Measurements from ENCODE around the gene CDH1.
A peak's percentile ranks its signal among the peaks of the same experiment; 100 is the strongest.

CDH1 gene

GRCh38 chr16:68732042-68732680 is 4.9 kb upstream of the CDH1 start:
- FAIRE-seq, result no peak

- no peak for FAIRE-seq
Observed at GRCh38 chr16:68732741-68733399, 4.2 kb upstream of the CDH1 start.

DNA sequence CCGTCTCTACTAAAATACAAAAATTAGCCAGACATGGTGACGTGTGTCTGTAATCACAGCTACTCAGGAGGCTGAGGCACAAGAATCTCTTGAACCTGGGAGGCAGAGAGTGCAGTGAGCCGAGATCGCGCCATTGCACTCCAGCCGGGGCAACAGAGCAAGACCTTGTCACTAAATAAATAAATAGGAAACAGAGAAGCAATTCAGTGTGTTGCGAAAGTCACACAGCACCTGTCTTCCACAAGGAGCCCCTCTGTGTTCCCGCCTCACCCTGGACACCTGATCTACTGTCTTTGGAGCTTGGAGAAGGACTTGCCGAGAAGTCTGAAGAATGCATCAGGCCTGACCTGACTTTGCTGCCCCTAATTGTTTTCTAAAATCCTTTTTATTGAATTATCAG is 3.5 kb upstream of the CDH1 start:
- FAIRE-seq, result no peak

- no peak for FAIRE-seq
Observed at GRCh38 chr16:68734782-68735181, 2.3 kb upstream of the CDH1 start.

GRCh38 chr16:68736561-68736960 is 531 bp upstream of the CDH1 start:
- FAIRE-seq, result no peak

DNA sequence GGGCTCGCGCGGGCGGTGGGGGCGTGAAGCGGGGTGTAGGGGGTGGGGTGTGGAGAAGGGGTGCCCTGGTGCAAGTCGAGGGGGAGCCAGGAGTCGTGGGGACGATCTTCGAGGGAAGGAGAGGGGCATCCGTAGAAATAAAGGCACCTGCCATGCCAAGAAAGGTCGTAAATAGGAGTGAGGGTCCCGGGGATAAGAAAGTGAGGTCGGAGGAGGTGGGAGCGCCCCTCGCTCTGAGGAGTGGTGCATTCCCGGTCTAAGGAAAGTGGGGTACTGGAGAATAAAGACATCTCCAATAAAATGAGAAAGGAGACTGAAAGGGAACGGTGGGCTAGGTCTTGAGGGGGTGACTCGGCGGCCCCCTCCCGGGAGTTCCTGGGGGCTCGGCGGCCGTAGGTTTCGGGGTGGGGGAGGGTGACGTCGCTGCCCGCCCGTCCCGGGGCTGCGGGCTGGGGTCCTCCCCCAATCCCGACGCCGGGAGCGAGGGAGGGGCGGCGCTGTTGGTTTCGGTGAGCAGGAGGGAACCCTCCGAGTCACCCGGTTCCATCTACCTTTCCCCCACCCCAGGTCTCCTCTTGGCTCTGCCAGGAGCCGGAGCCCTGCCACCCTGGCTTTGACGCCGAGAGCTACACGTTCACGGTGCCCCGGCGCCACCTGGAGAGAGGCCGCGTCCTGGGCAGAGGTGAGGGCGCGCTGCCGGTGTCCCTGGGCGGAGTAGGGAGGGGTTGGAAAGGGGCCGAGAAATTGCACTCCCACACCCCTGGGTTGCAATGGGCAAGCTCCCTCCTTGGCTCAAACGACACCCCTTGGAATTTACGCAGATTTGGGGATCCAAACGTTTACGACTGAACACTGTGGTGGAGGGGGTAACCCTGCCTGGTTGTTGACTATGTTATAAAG is 888 bp downstream of the CDH1 start:
- no peak for FAIRE-seq

GRCh38 chr16:68739964-68740627 is 3.0 kb downstream of the CDH1 start:
- FAIRE-seq, result no peak

DNA sequence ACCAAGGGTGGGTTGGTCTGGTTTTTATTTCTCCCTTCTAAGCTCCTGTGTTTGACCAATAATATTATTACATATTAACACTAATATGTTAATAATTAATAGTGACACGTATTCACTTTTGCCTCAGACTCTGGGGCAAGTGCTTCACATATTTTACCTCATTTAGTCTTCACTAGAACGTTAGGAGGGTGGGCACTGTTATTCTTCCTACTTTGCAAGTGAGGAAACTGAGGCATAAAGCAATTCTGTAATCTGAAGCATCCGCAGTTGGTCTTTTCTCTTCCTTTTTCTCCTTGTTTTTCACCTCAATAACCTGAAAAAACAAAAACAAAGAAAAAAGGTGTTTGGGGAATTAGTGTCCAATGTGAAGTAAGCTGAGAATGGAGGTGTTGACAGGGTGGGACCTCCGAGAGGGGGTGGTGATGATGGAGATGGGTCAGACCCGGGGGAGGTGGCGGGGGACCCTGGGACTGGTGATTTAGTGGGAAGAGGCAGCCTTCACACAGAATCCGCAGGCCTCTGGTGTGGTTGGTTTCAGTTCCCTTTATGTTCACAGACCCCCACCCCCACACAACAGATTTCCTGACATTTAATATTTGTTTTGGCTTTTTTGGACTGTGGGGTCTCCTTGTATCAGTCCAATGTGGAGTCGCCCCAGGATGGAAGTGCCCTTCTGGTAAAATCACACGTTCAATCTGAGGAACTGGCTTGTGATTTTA is 3.7 kb downstream of the CDH1 start:
- no peak for FAIRE-seq

GRCh38 chr16:68743664-68744063 is 6.6 kb downstream of the CDH1 start:
- FAIRE-seq, result no peak

DNA sequence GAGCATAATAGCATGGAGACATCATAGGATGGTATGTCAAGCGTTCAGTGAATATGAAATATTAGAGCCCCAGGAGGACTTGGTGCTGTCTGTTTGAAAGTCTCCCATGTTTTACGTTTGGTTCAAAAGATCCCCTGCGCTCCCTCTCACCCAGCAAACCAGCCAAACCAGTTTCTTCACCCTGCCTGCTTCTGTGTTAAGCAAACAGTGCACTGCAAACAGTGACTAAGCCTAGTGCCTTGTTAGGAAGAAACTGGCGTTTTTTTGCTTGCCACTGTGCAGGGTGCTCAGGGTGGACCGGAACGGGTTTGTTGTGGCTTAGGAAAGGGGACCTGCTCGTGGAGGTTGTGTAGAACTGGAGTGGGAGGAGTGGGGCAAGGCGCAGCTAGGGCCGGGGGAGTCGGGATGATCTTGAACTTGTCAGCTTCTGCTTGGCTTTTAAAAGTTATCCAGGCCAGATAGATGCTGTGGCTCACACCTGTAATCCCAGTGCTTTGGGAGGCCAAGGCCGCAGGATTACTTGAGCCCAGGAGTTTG is 7.7 kb downstream of the CDH1 start:
- peak; percentile 68 for FAIRE-seq

- FAIRE-seq, result no peak
Observed at GRCh38 chr16:68746951-68747350, 9.9 kb downstream of the CDH1 start.

DNA sequence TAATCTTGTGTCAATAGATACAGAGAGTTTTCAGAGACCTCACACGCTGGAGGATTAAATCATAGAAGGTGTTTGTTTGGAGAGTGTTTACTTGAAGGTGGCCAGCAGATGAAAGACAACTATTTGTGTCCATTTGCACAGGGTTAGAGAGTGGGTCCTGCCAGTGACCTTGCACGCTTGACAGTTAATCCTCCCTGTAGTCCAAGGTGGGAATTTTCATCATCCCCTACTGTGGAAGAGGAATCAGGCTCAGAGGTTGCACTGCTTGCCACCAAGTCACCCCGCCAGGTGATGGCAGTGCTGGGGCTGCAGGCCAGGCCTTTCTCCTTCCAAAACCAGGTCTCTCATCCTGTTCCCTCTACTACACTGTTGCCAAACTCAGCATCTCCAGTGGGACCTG is 12.3 kb downstream of the CDH1 start:
- no peak for FAIRE-seq

DNA sequence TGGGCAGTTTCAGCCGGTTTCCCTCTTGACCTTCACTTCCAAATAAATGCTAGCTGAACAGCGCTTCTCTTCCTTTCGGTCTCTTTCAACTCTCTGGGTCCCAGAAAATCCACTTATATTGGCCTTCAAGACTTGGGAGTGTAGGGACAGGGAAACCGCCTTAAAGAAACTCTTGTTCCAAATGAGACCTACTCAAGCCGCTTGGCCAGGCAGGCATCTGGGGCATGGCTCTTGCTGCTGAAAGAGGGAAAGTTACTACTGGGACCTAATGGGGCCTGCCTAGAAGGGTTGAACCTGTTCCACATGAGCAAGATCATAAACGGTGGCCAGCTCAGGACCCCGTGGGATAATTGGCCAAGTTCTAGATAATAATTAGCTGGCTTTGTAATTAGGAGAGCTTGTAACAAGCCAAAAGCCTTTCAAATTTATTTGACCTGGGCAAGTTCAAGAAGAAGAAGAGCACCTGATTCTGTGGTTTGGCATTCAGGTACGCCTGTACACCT is 13.2 kb downstream of the CDH1 start:
- no peak for FAIRE-seq

- FAIRE-seq, result no peak
Observed at GRCh38 chr16:68751160-68751559, 14.1 kb downstream of the CDH1 start.

DNA sequence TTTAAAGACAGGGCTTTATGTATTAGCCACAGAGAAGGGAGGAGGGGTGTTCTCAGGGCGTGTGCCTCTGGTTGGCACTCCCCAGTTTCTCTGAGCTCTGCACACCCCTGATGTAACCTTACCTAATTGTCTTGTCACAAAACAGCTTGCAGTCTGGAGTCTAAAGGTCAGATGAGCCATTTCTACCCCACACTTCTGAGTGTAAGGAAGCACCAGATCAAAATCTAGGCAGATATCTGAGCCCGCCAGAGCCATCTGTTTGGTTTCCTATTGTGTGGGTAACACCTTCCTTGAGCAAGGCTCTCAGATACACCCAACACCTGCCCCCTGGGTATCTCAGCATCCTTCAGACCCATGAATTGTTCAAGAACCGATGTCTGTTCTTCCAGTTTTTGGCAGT is 15.5 kb downstream of the CDH1 start:
- no peak for FAIRE-seq

- FAIRE-seq, result no peak
Observed at GRCh38 chr16:68754084-68754792, 17.1 kb downstream of the CDH1 start.

DNA sequence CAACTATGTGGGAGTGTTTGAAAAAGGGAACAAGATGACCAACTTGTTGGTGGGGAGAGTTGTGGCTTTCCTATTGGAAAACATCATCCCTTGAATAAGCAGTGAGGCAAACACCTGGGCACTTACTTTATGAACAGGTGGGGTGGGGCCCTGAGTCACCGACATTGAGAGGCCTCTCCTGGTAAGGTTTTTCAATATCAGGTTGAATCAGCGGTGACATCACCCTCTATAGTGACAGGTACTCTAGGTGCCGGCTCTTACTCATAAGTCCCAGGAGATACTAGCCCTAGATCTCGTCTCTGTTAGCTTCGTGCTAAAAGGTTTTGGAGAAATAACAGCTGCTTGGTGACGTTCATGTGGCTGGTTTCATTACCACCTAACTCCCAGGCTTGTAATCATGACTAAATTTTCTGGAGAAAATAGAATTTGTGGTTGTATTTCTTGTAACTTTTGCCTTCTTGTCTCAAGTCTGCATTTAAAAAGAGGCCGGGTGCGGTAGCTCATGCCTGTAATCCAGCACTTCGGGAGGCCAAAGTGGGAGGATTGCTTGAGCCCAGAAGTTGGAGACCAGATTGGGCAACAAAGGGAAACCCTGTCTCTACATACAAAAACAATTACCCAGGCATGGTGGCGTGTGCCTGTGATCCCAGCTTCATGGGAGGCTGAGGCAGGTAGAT is 19.3 kb downstream of the CDH1 start:
- FAIRE-seq, result no peak

DNA sequence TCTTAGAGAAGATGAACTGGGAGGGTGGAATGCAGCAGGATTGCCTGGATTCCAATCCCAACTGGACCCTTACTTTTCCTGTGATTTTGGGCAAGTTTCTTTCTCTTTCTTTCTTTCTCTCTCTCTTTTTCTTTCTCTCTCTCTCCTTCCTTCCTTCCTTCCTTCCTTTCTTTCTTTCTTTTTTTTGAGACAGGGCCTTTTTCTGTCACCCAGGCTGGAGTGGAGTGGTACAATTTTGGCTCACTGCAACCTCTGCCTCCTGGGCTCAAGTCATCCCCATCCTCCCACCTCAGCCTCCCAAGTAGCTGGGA is 20.5 kb downstream of the CDH1 start:
- no peak for FAIRE-seq

DNA sequence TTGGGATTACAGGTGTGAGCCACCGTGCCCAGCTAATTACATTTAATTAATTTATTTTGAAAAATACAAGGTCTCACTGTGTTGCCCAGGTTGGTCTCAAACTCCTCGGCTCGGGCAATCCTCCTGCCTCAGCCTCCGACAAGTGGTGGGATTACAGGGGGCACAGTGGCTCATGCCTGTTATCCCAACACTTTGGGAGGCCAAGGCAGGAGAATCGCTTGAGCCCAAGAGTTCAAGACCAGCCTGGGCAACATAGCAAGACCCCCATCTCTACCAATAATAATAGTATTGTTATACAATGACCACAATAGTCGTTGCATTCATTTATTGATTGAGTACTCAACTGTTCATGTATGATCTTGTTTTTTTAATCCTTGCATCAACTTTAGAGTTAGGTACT is 22.0 kb downstream of the CDH1 start:
- no peak for FAIRE-seq

- FAIRE-seq, result no peak
Observed at GRCh38 chr16:68760671-68761275, 23.7 kb downstream of the CDH1 start.
